ENCODE results near the gene FOXF2.

Gene FOXF2

DNA sequence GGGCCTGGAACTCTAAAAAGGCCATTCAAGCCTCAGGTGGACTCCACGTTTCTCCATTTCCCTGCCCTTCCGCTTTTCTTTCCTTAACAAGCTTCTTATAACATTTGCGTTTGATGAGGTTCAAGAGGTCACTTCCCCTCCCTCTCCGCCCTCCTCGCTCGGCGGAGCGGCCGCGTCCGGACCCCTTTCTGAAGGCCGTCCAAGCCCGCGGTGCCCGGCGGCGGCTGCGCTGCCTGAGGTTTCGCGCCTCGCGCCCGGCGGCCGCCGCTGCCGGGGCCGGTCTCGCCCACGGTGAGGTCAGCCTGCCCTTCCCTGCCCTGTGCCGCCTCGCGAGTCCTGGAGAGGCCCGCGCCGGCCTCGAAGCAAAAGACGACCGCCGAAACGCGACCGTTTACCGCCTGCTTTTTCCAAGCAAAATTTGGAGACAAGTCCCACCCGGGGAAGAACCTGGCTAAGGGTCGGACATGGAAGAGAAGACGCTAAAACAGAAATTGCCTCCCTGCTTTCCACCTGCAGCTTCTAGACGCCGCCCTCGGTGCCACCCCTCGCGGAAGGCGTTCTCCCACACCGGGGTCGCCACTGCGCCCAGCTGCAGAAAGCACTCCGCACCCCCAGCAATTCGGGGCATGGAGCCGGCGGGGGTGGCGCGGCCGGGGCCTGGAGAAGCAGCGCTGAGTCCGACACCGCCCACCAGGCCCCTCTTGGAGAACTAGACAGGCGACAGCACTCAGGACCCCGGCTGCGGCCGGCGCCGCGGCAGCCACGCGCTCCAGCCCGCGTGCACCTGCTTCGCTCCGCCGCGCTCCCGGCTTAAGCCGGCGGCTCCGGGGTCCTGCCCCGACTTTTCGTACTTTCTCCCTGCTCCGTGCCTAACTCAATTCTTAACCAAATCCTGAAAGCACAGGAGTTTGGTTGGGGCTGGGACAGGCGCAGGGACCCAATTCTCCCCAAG is 11.0 kb upstream of the FOXF2 start:
- peak; percentile 67 for DNase-seq (ENCODE audit: low spot score)

DNA sequence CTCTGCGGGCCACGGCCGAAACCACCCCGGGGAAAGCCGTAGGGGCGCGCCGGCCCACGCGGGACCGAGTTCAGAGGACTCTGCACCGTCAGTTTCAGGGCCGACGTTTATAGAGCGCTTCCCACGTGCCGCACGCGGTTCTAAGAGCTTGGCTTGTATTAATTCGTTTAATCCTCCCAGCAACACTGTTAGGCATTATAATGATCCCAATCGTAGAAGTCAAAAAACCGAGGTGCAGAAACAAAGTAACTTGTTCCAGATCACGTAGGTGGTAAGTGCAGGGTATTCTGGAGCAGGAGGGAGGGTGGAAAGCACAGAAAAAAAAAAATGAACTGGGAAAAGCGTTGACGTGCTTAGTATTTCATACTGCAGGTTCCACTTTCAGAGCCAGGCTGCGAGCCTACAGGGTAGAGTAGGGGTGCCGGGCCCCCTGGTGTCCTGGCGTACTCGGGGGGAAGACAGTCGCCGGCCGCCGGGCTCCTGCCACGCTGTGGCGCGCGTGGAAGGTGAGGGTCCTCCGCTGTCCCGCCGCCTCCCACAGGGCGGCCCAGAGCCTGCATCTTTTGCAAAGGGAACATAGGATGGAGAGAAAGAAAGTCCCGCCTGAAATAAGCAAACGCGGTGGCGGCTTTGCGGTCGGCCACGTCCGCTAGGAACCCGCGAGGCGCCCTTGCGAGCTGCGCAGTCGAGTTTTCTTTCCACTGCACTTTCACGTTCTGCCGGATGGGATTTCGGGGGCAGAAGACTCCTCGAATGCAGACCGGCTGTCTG is 10.2 kb upstream of the FOXF2 start:
- DNase-seq (ENCODE audit: low spot score): no peak

DNA sequence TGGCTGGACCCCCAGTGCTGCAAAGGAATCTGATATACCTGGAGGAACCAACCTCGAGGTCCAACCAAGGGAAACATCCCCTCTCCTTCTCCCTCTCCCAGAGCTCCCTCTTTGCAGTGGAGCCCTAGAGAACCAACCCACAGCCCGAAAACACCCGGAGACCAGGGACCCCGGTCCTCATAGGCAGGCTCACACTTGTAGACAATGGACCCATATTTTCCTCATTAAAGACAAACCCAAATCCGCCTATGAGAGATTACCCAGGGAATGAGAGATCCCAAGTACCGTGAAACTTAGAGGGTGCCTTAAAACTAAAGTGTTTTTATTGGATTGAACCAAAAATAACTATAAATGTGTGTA is 9.6 kb upstream of the FOXF2 start:
- no peak for DNase-seq (ENCODE audit: low spot score)

DNA sequence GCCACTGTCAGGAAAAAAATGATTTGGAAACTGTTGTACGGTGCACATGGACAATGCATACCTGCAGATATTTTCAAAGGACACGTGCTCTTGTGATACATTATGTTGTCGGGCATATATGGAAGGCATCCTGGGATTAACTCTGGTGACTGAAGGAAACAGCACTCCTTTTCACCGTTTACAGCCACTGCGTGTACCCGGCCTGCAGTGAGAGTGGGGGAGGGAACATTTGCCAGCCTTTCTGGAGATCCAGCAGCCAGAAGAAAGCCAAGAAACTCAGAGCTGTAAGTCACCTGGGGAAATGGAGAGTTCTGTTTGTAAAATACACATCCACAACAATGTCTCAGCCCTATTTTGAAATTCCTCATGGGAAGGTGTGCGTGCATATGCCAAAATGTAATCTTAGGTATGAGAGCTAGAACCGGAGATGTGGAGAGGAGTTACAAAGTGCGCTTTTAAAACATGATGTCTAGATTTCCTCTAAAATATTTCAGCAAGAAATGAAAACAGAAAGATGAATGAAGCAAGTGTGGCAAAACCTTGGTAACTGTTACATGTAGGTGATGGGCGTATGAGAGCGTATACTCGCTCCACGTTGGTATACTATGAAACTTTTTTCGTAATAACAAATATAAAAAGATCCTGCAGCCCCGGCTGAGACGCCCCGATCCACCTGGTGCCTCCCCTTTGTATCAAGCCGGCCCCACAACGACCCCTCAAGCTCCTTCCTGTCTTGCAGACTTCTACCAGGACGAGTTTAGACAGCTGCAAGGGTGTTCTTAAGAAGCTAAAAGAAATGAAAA is 8.6 kb upstream of the FOXF2 start:
- DNase-seq (ENCODE audit: low spot score): no peak

DNA sequence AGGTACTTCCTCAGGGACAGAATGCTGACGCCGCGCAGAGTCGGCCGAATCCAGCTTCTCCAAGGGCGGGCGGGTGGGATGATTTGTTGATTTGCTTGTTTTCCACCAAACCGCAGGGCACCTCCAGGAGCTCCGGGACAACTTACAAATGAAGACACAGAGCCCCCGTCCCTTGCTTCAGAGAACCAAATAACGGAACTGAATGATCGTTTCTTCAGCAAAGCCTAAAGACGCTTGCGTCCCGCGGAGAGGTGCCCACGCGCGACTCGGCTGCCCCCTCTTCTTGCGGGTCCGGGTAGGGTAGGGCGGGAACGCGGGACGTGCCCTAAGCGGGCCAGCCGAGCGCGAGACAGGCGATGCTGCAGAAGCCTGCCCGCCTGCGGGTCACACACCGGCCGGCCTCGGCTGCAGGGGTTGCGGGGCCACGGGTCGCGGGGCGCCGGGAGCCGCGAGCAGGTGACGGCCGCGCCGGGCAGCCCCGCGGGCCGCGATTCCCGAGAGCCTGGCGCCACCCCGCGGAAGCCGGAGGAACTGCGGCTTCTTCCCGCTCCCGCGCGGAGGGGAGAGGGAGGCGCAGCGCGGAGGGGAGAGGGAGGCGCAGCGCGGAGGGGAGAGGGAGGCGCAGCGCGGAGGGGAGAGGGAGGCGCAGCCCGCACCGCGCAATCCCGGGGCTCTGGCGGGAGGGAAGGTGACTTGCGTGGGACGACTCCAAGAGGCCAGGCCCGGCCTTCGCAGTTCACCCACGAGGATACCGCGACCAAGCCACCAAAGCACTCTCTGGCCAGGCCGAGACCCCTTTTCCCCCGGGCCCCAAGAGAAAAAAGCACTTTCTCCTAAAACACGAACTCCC is 7.7 kb upstream of the FOXF2 start:
- peak; percentile 86 for DNase-seq (ENCODE audit: low spot score)

DNA sequence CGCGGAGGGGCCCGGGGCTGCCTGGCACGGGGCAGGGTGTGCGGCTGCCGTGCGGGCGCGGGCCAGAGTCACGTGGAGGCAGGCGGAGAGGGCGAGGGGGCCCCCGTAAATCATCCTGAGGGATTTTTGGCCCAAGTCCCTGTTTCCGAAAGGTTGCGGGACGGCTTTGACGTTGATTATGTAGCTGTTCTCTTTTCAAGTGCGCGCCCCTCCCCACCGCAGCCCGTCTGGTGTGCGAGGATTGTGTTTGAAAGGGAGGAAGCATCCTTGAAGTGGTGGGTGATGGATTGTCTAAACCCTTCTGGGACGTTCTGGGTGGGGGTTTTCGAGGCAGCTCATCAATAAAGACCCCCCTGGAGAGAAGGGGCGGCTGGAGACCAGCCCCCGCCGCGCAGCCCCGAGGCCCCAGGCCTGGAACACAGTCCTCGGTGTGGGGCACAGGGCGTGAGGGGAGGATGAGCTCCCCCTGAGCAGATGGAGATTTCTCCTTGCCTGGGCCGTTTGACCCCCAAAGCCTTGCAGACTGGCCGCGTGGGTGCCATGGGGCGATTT is 7.0 kb upstream of the FOXF2 start:
- no peak for DNase-seq (ENCODE audit: low spot score)

DNA sequence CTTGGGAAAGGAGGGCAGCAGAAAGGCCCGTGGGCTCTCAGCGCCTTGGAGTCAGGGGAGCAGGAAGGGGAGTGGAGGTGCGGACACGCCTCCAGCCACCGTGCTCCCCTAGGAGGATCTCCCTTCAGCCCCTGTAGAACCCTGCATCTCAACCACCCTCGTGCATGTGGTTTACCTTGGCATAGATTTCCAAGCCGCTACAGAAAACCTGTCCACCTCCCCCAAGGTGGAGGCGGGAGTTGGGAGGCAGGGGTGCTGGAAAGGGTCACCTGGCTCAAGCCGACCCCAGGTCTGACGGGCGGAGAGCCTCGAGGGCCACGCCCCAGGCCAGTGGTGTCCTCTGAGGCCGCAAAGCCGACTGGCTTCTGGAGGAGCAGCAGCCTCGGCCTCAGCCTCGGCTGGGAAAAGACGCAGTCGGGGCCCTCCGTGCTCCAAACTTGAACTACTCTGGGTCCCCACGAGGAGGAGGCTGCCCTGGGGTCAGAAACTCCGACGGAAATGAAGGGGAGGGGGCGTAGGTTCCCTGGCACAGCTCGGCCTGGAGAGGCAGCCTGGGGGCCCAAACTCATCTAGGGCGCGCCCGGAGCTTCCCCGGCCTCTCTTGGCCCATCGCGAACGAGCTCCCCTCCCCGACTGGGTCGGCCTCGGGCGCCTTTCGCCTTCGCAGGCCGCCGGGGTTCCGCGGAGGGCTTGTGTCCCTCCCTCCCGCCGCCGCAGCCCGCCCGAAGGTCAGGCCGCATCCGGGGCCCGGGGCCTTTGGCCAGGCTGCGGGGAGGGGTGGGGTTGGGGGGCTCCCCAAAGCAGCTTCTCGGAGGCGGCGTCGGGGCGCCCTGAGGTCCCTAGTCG is 6.3 kb upstream of the FOXF2 start:
- DNase-seq (ENCODE audit: low spot score): peak; percentile 62

DNA sequence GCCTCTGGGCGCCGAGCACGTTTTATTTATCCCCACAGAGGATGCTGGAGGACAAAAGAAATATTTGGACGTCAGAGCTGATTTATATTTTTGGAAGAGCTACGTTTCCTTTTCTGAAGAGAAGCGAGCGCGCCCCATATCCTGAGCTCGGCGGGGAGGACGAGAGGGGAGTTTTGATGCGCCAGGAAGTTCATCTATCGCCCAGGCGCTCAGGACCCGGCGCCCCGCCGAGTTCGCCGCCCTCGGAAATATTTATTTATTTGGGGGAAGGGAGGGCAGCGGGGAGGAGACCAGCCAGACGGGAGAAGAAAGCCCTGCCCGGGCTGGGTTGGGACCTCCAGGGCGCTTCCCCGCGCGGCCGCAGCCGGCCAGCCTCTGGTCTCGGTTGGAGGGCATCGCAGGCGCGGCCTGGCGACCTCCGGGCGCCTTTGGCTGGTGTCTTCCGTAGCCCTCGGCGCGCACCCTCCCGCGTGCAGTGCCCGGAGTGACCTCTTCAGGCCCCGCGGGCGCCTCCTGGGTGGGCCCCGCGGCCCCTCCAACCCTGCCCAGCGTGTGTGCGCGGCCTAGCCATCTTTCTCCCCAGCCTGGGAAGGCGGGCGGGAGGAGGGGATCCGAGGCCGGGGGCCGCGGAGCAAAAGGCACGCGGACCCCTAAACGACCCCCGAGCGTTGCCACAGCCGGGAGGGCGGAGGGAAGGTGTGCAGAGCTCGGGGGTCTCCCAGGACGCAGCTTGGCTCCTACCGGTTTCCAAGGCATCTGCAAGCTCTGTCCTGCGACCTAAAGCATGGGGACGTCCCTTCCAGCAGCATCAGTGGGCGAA is 5.4 kb upstream of the FOXF2 start:
- DNase-seq (ENCODE audit: low spot score): peak; percentile 60

DNA sequence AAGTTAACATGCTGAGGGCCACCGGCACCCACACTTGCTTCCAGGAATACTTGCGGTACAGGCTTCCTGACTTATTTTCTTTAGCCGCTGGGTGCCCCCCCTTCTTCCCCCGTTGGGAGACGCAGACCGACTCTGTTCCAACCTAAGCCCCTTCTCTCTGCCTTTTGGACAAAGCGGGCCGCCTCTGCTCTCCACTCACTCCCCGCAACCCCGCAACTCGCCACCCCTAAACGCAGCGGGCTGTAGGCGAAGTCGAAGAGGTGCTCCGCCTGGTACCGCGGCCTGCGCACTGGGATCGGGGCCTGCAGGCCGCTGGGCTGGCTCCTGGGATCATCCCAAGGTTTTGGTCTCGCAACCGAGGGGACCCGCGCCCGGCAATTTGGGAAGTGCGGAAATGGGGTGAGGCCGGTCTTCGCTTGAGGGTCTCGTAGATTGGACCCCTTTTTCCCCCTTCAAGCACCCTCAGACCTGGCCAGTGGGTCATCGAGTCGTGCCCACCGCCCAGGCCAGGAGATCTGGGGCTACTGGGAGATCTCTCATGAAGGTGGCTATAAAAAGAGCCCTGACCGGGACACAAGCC is 4.7 kb upstream of the FOXF2 start:
- DNase-seq (ENCODE audit: low spot score): peak; percentile 56

DNA sequence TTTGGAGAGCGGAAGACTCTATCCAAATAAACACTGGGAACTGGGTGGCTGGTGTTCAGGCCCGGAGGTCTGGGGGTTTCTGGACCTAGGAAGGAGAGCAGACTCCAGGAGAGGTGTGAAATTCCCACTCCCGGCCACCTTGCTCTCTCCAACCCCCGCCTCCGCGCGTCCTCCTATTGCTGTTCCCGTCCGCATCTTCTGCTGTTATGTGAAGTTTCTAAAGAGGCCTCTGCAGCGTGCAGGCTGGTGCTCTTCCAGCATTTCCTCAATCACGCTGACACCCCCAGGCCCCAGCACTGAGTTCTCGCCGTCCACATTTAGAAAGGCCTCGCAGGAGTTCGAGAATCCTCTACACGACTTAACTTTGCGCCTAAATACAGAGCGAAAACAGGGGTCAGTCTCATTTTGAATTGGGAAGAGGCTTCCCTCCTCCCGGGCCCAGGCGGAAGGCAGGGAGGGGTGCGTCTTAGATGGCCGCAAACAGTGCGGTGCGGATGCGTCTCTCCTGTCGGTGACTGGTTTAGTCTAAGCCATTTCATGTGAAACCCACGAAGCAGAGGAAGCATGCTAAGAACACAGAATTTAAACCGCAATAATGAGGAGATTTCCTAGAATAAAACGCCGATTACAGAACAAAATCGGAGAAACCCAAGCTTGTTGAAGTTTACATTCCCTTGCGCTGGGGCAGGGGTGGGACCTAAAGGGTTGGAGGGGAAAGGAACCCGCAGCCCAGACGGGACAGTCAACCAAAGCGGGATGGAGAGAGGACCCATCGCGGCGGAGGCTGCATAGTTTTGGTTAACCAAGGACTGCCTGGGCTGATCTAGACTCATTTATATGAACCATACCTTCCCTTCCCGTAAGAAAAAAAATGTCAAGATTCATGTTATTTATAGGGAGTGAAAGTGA is 4.0 kb upstream of the FOXF2 start:
- DNase-seq (ENCODE audit: low spot score): peak; percentile 49

DNA sequence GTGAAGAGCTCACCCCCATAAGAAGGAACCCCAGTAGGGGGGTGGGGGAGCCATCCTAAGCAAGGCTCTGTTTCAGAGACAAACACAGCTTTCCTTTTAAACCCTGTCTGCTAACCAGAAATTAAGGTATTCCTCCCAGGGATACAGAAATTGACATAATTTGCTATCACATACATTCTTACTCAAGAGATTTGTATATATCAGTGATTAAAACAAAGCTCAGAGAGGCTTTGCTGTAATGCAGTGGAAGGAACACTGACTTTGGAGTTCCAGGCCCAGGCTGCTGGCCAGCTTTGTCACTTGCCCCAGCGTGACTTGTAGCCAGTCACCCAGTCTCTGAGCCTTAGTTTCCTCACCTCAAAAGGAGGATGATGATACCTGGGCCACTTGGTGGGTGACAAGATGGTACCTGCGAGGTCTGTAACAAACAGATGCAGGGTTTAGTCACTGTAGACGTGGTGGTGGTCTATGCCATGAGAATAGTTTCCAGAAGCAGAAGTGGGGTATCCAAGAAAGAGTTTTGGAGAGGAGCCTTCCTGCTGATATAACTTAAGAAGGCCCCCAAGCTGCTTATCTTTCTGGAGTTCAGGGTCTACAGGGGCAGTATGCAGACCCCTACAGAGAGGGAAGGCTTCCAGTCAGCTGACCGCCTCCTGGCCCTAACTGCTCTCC is 3.2 kb upstream of the FOXF2 start:
- peak; percentile 32 for DNase-seq (ENCODE audit: low spot score)

DNA sequence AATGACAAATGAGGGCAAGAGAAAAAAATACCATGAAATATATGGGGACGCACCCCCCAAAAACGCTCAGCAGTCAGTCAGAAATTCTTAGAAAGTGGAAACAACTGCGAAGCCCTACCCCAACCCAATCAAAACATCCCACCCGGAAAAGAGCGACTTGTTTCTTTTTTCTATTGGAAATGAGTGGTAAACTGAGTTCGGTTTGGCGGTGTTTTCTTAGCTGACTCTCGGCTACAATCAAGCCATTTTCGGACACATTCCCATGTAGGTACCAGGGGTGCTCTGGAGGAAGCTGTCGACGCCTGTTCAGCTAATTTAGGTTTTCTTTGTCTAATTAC is 1.9 kb upstream of the FOXF2 start:
- no peak for DNase-seq (ENCODE audit: low spot score)

DNA sequence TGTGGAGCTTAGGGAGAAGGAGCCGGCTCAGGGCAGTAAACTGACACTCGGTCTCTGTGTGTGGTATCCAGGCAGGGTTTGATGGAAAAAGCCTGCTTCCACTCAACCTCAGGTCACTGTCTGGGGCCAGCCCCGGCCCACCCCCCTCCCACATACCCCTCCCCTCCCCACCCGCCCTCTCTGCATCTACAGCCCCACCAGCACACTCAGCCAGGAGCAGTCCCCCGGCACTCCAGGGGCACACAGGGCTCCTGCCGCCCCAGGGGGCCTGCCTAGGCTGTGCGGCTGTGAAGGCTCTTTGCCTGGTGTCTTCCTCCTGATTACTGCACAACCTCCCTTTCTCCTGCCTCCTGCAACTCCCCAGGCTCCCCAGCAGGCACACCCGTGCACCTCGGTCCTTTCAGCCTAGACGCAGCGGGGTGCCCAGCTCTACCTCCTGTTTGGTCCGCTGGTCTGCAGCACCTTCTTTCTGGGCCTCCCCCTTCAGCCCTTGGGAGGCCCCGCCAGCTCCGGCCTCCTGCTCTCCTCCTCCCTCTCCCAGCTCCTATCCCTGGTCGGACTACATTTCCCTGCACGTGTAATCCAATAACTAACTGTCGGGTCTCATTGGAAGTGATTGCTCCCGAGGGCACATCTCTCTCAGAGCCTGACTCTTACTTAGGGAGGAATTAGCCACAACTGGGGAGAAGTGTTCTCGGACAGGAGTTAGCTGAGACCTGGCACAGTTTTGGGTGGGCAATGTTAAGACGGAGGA is 1.3 kb upstream of the FOXF2 start:
- DNase-seq (ENCODE audit: low spot score): no peak

DNA sequence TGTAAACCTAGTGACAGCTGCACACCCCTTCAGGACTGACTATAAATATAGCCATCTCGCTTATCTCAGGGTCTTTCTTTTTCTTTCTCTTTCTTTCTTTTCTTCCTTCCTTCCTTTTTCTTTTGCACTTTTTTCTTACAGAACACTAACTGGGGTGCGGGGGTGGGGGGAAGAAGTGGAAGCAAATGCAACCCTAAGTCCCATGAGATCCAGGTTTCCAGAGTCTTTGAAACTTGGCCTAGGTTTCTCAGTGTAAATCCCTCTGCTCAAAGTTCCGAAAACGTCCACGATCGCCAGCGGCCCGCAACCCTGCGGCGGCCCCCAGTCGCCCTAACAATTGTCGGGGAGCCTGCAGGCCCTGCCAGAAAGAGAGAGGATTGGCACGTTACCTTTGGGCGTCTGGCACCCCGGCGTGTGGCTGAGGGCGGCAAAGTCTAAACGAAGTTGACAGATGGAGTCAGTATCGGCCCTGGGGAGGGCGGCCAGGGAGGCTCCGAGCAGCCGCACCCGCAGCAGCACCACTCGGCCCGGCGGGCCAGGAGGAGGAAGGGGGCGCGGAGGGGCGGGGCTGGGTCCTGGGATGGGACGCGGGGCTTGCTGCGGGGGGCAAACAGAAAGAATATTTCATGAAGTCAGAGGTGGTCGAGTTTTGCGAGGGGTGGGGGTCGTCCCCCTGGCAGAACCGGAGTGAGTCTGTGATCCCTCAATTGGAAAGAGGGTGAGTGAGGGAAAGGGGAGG is 577 bp upstream of the FOXF2 start:
- DNase-seq (ENCODE audit: low spot score): no peak

DNA sequence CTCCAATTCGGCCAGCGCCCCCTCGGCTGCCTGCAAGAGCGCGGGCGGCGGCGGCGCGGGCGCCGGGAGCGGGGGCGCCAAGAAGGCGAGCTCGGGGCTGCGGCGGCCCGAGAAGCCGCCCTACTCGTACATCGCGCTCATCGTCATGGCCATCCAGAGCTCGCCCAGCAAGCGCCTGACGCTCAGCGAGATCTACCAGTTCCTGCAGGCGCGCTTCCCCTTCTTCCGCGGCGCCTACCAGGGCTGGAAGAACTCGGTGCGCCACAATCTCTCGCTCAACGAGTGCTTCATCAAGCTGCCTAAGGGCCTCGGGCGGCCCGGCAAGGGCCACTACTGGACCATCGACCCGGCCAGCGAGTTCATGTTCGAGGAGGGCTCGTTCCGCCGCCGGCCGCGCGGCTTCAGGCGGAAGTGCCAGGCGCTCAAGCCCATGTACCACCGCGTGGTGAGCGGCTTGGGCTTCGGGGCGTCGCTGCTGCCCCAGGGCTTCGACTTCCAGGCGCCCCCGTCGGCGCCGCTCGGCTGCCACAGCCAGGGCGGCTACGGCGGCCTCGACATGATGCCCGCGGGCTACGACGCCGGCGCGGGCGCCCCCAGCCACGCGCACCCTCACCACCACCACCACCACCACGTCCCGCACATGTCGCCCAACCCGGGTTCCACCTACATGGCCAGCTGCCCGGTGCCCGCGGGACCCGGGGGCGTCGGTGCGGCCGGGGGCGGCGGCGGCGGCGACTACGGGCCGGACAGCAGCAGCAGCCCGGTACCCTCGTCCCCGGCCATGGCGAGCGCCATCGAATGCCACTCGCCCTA is 963 bp downstream of the FOXF2 start:
- DNase-seq (ENCODE audit: low spot score): peak; percentile 64
